ENCODE measurements around the gene CACNA1C. TPM values are rescaled to one million over a fixed set of nuclear protein-coding genes. Genes with fewer than 3 reads are reported as not detected.

The CACNA1C gene
- total RNA-seq, 1 donor from 2014 or later, result 1.5 TPM

- no peak for DNase-seq
These were observed 601.5 kb downstream of the CACNA1C start for GRCh38 chr12:2654311-2654710.

- no peak for DNase-seq
These were observed 602.0 kb downstream of the CACNA1C start for GRCh38 chr12:2654741-2655140.

- no peak for DNase-seq
These were observed 609.7 kb downstream of the CACNA1C start for GRCh38 chr12:2662524-2662923.

- no peak for DNase-seq
These were observed 612.2 kb downstream of the CACNA1C start for GRCh38 chr12:2664721-2665577.

GRCh38 chr12:2666411-2666810, 613.6 kb downstream of the CACNA1C start:
- DNase-seq, result no peak

- DNase-seq, result no peak
These were observed 614.1 kb downstream of the CACNA1C start for GRCh38 chr12:2666846-2667245.

GRCh38 chr12:2667716-2668440, 615.1 kb downstream of the CACNA1C start:
- DNase-seq, result no peak

GRCh38 chr12:2668816-2669215, 616.0 kb downstream of the CACNA1C start:
- DNase-seq, result no peak

GRCh38 chr12:2669560-2669959, 616.8 kb downstream of the CACNA1C start:
- no peak for DNase-seq

GRCh38 chr12:2672863-2673262, 620.1 kb downstream of the CACNA1C start:
- no peak for DNase-seq

- DNase-seq, result no peak
These were observed 621.4 kb downstream of the CACNA1C start for GRCh38 chr12:2673966-2674810.

- DNase-seq, result no peak
These were observed 623.0 kb downstream of the CACNA1C start for GRCh38 chr12:2675776-2676175.

- DNase-seq, result no peak
These were observed 624.5 kb downstream of the CACNA1C start for GRCh38 chr12:2677142-2677880.

- no peak for DNase-seq
These were observed 625.6 kb downstream of the CACNA1C start for GRCh38 chr12:2678426-2678825.

- DNase-seq, result no peak
These were observed 626.5 kb downstream of the CACNA1C start for GRCh38 chr12:2679068-2679815.

GRCh38 chr12:2679816-2680675, 627.3 kb downstream of the CACNA1C start:
- no peak for DNase-seq

- DNase-seq, result no peak
These were observed 627.9 kb downstream of the CACNA1C start for GRCh38 chr12:2680676-2681039.

GRCh38 chr12:2681450-2682205, 628.8 kb downstream of the CACNA1C start:
- DNase-seq, result no peak
